ENCODE results near the gene C8A. TPM values are rescaled to one million over a fixed set of nuclear protein-coding genes. Genes with fewer than 3 reads are reported as not detected.

The C8A gene
- total RNA-seq, 1 experiment from 2014 or later: not detected

- Histone ChIP-seq H3K4me2 (no peak overlapping the region), H4K20me1 (ENCODE audit: insufficient read depth) (no peaks in the 10 kb centered on the region), H3K27me3 (ENCODE audit: insufficient read depth, low read depth) (peaks cover 50% of the 10 kb centered on the region), H3K27ac (no peak overlapping the region), H3K4me1 (replicated peaks; ENCODE audit: insufficient read depth) (no peaks in the 10 kb centered on the region), H3K9me3 (ENCODE audit: insufficient read depth, low read depth) (no peaks in the 10 kb centered on the region), H3K9me2 (ENCODE audit: insufficient read depth) (no peaks in the 10 kb centered on the region), H2AFZ (no peak overlapping the region), H3F3A (ENCODE audit: insufficient read depth, low read depth) (no peaks in the 10 kb centered on the region), H3K79me2 (ENCODE audit: low read depth) (no peaks in the 10 kb centered on the region), H3K36me3 (ENCODE audit: low read depth) (no peaks in the 10 kb centered on the region), H3K4me3 (no peak overlapping the region)
- no peak for DNase-seq
- intact Hi-C loops (cut with micrococcal nuclease; ENCODE audit: unreplicated experiment): loop anchor here (5.0 kb wide), 1 partner anchor 323 kb away; no protein-coding TSS in a partner anchor
- CTCF ChIA-PET: no interaction called here
- TF ChIP-seq EZH2 (IDR thresholded peaks at IDR 0.05; ENCODE audit: low read depth) (no peak), CTCF (conservative IDR thresholded peaks at IDR 0.05) (no peak)
- POLR2A ChIA-PET (ENCODE audit: unreplicated experiment): no interaction called here
- no TSS peak for BruUV-seq (replicated peaks)
Observed at GRCh38 chr1:56965191-56965590, 110.6 kb downstream of the C8A start.

- H2AFZ ChIP-seq: no peak within 1 kb of the TSS
- POLR2A ChIA-PET (ENCODE audit: unreplicated experiment): no interaction called here
- no peaks in the 10 kb centered on the region for H4K20me1 ChIP-seq (ENCODE audit: insufficient read depth)
- H3K79me2 ChIP-seq (ENCODE audit: low read depth): no peaks in the 10 kb centered on the region
- no peak for DNase-seq
- H3K4me1 ChIP-seq (replicated peaks; ENCODE audit: insufficient read depth): no peaks in the 10 kb centered on the region
- BruUV-seq (replicated peaks): no TSS peak
- H3K36me3 ChIP-seq (ENCODE audit: low read depth): no peaks in the 10 kb centered on the region
- no peaks in the 10 kb centered on the region for H3F3A ChIP-seq (ENCODE audit: insufficient read depth, low read depth)
- no peaks in the 10 kb centered on the region for H3K9me3 ChIP-seq (ENCODE audit: insufficient read depth, low read depth)
- H3K27me3 ChIP-seq (ENCODE audit: insufficient read depth, low read depth): peaks cover 41% of the 10 kb centered on the region
- H3K4me2 ChIP-seq: no peak within 1 kb of the TSS
- CTCF ChIA-PET: interaction anchor here (0.6 kb wide), 1 partner anchor 18 kb away, joined by 5 read pairs; no protein-coding TSS in a partner anchor
- no peaks in the 10 kb centered on the region for H3K9me2 ChIP-seq (ENCODE audit: insufficient read depth)
- intact Hi-C loops (cut with micrococcal nuclease; ENCODE audit: unreplicated experiment): loop anchor here (5.0 kb wide), 1 partner anchor 324 kb away; no protein-coding TSS in a partner anchor
- TF ChIP-seq EZH2 (IDR thresholded peaks at IDR 0.05; ENCODE audit: low read depth) (no peak), CTCF (conservative IDR thresholded peaks at IDR 0.05) (no peak)
- no peak within 1 kb of the TSS for H3K27ac ChIP-seq
- no peak within 1 kb of the TSS for H3K4me3 ChIP-seq
Observed at GRCh38 chr1:56965916-56966697, 111.5 kb downstream of the C8A start, which contains the start of gene C8B. Gene C8B, minus strand, starts transcription at chr1:56966015. Its CDS starts 67 bp downstream, at chr1:56965948.

- no peaks in the 10 kb centered on the region for H3K79me2 ChIP-seq (ENCODE audit: low read depth)
- no TSS peak for BruUV-seq (replicated peaks)
- peaks cover 37% of the 10 kb centered on the region for H3K27me3 ChIP-seq (ENCODE audit: insufficient read depth, low read depth)
- H3F3A ChIP-seq (ENCODE audit: insufficient read depth, low read depth): no peaks in the 10 kb centered on the region
- H3K4me3 ChIP-seq: no peak overlapping the region
- no peak overlapping the region for H2AFZ ChIP-seq
- POLR2A ChIA-PET (ENCODE audit: unreplicated experiment): no interaction called here
- CTCF ChIA-PET: no interaction called here
- no peaks in the 10 kb centered on the region for H3K9me2 ChIP-seq (ENCODE audit: insufficient read depth)
- H3K4me1 ChIP-seq (replicated peaks; ENCODE audit: insufficient read depth): no peaks in the 10 kb centered on the region
- no peaks in the 10 kb centered on the region for H3K9me3 ChIP-seq (ENCODE audit: insufficient read depth, low read depth)
- no peak for TF ChIP-seq CTCF (conservative IDR thresholded peaks at IDR 0.05)
- TF ChIP-seq EZH2 (IDR thresholded peaks at IDR 0.05; ENCODE audit: low read depth): no peak
- no peak for DNase-seq
- no peaks in the 10 kb centered on the region for H3K36me3 ChIP-seq (ENCODE audit: low read depth)
- no peak overlapping the region for H3K4me2 ChIP-seq
- intact Hi-C loops (cut with micrococcal nuclease; ENCODE audit: unreplicated experiment): loop anchor here (5.0 kb wide), 1 partner anchor 324 kb away; no protein-coding TSS in a partner anchor
- H4K20me1 ChIP-seq (ENCODE audit: insufficient read depth): no peaks in the 10 kb centered on the region
- H3K27ac ChIP-seq: no peak overlapping the region
Observed at GRCh38 chr1:56966698-56966999, 112.1 kb downstream of the C8A start.
